AG04450 (cell line): ENCODE data around the gene CDKN1A. TPM values are rescaled to one million over a fixed set of nuclear protein-coding genes. Genes with fewer than 3 reads are reported as not detected.

ENCODE experiments used
- CTCF ChIA-PET: fragments of 300-600, 350-600 bp; formaldehyde crosslinking; extraction: SDS; loops from one replicate; lab custom pipeline; 2022; ENCODE audit warnings: antibody characterized with exemption, inconsistent platforms; lab: Charles Lee
- POLR2A ChIA-PET: fragments of 350-600 bp; formaldehyde crosslinking; extraction: SDS; loops from one replicate; lab custom pipeline; 2021; ENCODE audit warnings: antibody characterized with exemption, inconsistent platforms; lab: Yijun Ruan, JAX
- DNase-seq: peaks from one replicate; pipeline ENCODE4 v3.0.0-alpha.2; 2011; ENCODE audit warnings: low read depth, low spot score
- H3K27ac ChIP-seq: one replicate; pipeline ENCODE4 v1.5.1; 2012; ENCODE audit warnings: low read depth, low read length, control low read depth
- H3K27me3 ChIP-seq: one replicate; pipeline ENCODE4 v1.6.0; 2012; ENCODE audit warnings: low read length; ENCODE audit not compliant: control insufficient read depth, insufficient read depth
- H3K4me3 ChIP-seq: 2 replicates; pipeline ENCODE4 v1.5.1; 2011; ENCODE audit warnings: mild to moderate bottlenecking, low read depth, low read length, control low read depth
- H3K9me3 ChIP-seq: 2 replicates; pipeline ENCODE4 v1.5.1; 2012; ENCODE audit warnings: low read length; ENCODE audit not compliant: control insufficient read depth, insufficient read depth
- polyA plus RNA-seq: library from polyadenylated mRNA; depleted of rRNA; stranded (reverse); fragments of >200 nt; gene quantifications from 2 replicates; pipeline ENCODE4 v1.2.3, GENCODE V29; 2011
- TF ChIP-seq, protein P1 (sequence below): IDR thresholded peaks from 2 replicates; pipeline ENCODE4 v1.5.1; 2011; ENCODE audit warnings: low read depth, low read length, control low read depth, inconsistent platforms

CDKN1A gene
- polyA plus RNA-seq, 1 experiment = 722 TPM

DNA sequence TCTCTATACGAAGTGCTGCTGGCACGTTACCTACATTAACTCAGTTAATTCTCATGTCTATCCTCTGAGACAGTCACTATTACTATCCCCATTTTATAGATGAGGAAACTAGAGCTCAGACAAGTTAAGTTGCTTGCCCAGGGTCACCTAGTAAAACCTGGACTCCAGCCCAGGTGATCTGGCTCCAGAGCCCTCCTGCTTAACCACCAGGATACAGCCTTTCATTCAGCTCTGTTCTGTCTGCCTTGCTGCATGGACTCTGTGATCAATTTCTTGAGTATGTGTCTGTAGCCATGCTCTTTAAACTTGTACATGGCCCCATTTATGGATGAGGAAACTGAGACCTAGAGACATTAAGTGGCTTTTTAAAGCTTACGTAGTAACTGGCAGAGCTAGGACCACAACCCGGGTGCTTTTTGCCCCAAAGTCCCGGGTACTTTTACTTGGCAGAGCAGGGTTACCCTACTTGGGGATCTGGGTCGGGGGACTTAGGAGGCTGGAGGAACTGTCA, 4.7 kb downstream of the CDKN1A start:
- CTCF ChIA-PET = interaction anchor here (1.7 to 4.1 kb wide), 3 partner anchors 60 to 76 kb away, joined by 19 to 21 read pairs (median 20); no protein-coding TSS in a partner anchor
- H3K9me3 ChIP-seq = peaks cover 14% of the 10 kb centered on the region; the same call in 1 of the 2 replicates
- peak overlapping the region; percentile 99 for H3K4me3 ChIP-seq
- H3K27me3 ChIP-seq = no peaks in the 10 kb centered on the region
- peak overlapping the region; percentile 39 for H3K27ac ChIP-seq
- no peak for DNase-seq
- POLR2A ChIA-PET = interaction anchor here (1.7 kb wide), 1 partner anchor 55 kb away, joined by 6 read pairs; no protein-coding TSS in a partner anchor
- TF ChIP-seq, protein P1, sequence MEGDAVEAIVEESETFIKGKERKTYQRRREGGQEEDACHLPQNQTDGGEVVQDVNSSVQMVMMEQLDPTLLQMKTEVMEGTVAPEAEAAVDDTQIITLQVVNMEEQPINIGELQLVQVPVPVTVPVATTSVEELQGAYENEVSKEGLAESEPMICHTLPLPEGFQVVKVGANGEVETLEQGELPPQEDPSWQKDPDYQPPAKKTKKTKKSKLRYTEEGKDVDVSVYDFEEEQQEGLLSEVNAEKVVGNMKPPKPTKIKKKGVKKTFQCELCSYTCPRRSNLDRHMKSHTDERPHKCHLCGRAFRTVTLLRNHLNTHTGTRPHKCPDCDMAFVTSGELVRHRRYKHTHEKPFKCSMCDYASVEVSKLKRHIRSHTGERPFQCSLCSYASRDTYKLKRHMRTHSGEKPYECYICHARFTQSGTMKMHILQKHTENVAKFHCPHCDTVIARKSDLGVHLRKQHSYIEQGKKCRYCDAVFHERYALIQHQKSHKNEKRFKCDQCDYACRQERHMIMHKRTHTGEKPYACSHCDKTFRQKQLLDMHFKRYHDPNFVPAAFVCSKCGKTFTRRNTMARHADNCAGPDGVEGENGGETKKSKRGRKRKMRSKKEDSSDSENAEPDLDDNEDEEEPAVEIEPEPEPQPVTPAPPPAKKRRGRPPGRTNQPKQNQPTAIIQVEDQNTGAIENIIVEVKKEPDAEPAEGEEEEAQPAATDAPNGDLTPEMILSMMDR = no peak

DNA sequence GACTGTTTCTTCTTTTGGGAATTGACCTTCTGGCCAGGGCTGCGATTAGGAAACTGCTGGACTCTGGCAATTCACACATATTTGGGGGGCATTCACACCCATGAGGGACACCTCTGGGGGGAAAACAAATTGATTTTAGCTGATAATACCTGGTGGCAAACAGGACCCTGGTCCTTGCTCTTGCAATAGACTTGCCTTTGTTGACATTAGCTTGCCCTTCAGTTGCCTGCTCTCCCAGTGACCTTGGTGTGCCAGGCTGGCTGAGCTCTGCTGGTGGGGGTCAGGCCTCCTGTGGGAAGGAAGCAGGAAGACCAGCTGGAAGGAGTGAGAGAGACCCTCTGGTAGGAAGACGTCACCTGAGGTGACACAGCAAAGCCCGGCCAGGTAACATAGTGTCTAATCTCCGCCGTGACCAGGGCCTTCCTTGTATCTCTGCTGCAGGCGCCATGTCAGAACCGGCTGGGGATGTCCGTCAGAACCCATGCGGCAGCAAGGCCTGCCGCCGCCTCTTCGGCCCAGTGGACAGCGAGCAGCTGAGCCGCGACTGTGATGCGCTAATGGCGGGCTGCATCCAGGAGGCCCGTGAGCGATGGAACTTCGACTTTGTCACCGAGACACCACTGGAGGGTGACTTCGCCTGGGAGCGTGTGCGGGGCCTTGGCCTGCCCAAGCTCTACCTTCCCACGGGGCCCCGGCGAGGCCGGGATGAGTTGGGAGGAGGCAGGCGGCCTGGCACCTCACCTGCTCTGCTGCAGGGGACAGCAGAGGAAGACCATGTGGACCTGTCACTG, 5.3 kb downstream of the CDKN1A start:
- TF ChIP-seq, protein P1 = no peak
- Histone ChIP-seq H3K9me3 (peaks cover 11% of the 10 kb centered on the region; the same call in 1 of the 2 replicates), H3K27me3 (no peaks in the 10 kb centered on the region), H3K4me3 (peak overlapping the region; percentile 99), H3K27ac (peak overlapping the region; percentile 11)
- no peak for DNase-seq
- POLR2A ChIA-PET = interaction anchor here (1.7 kb wide), 1 partner anchor 56 kb away, joined by 6 read pairs; no protein-coding TSS in a partner anchor
- CTCF ChIA-PET = interaction anchor here (1.0 to 4.1 kb wide), 4 partner anchors 41 to 75 kb away, joined by 4 to 21 read pairs (median 20); no protein-coding TSS in a partner anchor

DNA sequence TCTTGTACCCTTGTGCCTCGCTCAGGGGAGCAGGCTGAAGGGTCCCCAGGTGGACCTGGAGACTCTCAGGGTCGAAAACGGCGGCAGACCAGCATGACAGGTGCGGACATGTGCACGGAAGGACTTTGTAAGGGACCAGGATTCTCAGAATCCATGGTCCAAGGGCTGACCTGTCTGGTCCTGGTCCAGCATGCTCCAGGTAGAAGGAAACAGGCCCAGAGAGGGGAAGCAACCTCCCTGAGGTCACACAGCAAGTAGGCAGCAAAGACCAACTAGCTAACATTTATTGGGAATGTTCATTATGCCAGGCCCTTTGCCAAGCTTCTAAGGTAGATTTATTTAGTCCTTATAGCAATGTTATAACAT, 5.9 kb downstream of the CDKN1A start:
- Histone ChIP-seq H3K27ac (no peak overlapping the region), H3K27me3 (no peaks in the 10 kb centered on the region), H3K9me3 (peaks cover 5% of the 10 kb centered on the region; the same call in 1 of the 2 replicates), H3K4me3 (peak overlapping the region; percentile 99)
- CTCF ChIA-PET = interaction anchor here (1.0 to 4.1 kb wide), 2 partner anchors 40 to 75 kb away, joined by 4 to 21 read pairs; no protein-coding TSS in a partner anchor
- POLR2A ChIA-PET = no interaction called here
- no peak for DNase-seq
- TF ChIP-seq, protein P1 = no peak

DNA sequence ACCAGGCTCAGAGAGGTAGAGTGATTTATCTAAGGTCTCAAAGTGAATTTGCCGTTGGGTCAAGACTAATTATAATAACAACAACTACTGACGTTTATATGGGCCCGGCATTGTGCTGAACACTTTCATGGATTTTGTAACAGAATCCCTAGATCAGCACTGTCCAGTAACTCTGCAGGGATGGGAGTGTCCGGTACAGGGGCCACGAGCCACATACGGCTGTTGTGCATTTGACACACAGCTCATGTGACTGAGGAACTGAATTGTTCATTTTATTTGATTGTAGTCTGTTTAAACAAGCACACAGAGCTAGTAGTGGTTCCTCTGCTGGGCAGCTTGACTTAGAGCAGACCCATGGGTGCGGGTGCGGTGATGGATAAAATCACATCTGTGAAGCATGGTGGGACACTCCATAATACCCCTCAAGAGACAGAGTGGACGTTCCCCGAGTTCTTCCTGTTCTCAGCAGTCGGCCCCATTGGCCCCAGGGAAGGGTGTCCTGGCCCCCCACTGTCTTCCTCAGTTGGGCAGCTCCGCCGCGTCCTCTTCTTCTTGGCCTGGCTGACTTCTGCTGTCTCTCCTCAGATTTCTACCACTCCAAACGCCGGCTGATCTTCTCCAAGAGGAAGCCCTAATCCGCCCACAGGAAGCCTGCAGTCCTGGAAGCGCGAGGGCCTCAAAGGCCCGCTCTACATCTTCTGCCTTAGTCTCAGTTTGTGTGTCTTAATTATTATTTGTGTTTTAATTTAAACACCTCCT, 6.8 kb downstream of the CDKN1A start:
- Histone ChIP-seq H3K27me3 (no peaks in the 10 kb centered on the region), H3K4me3 (no peak overlapping the region), H3K27ac (peak overlapping the region; percentile 70), H3K9me3 (no peaks in the 10 kb centered on the region; the same call in 1 of the 2 replicates)
- ChIA-PET POLR2A (interaction anchor here (0.8 to 1.2 kb wide), 2 partner anchors 58 to 70 kb away, joined by 3 to 11 read pairs; no protein-coding TSS in a partner anchor), CTCF (interaction anchor here (0.6 to 4.1 kb wide), 4 partner anchors 39 to 74 kb away, joined by 3 to 21 read pairs (median 4); no protein-coding TSS in a partner anchor)
- no peak for DNase-seq
- TF ChIP-seq, protein P1 = no peak
